H1 (cell line): ENCODE results near the gene ARID4A. TPM values are rescaled to one million over a fixed set of nuclear protein-coding genes. Genes with fewer than 3 reads are reported as not detected.

ENCODE experiments used
- CTCF ChIA-PET: fragments of 300-600 bp; sonication (Branson Sonifier 250); formaldehyde crosslinking; loops from one replicate; lab custom pipeline; 2021; ENCODE audit not compliant: partially characterized antibody; lab: Charles Lee
- POLR2A ChIA-PET: fragments of 300-600 bp; sonication (Branson Sonifier 250); formaldehyde crosslinking; loops from one replicate; lab custom pipeline; 2021; ENCODE audit warnings: inconsistent platforms; ENCODE audit not compliant: partially characterized antibody; lab: Charles Lee
- DNase-seq, 2 experiments: peaks; one replicate each; pipeline versions ENCODE4 v3.0.0 to v3.0.0-alpha.2; 2010 to 2022; ENCODE audit warnings: low spot score in 2 of 2, low read depth in 1 of 2, mixed read lengths in 1 of 2
- FAIRE-seq: peaks from 2 replicates; lab custom pipeline; 2011; peaks lifted over from hg19 to GRCh38; lab: Jason Lieb, UNC
- H2AFZ ChIP-seq: 2 replicates; pipeline ENCODE4 v1.8.1; 2012; ENCODE audit warnings: low read length, inconsistent platforms
- H2AK5ac ChIP-seq: 2 replicates; pipeline ENCODE4 v1.6.1; 2013; ENCODE audit warnings: low read depth, low read length
- H2BK120ac ChIP-seq: replicated peaks from 2 replicates; pipeline ENCODE3; 2013; ENCODE audit warnings: low read depth, low read length, inconsistent platforms
- H2BK12ac ChIP-seq: 2 replicates; pipeline ENCODE4 v1.6.1; 2013; ENCODE audit warnings: low read depth, low read length
- H2BK15ac ChIP-seq: 2 replicates; pipeline ENCODE4 v1.6.1; 2013; ENCODE audit warnings: low read length
- H2BK20ac ChIP-seq: 2 replicates; pipeline ENCODE4 v1.6.1; 2013; ENCODE audit warnings: low read length
- H2BK5ac ChIP-seq: 2 replicates; pipeline ENCODE4 v1.6.1; 2013; ENCODE audit warnings: low read depth, low read length
- H3K14ac ChIP-seq: 2 replicates; pipeline ENCODE4 v1.6.1; 2013; ENCODE audit warnings: inconsistent platforms; ENCODE audit not compliant: insufficient read length
- H3K18ac ChIP-seq: 2 replicates; pipeline ENCODE4 v1.6.1; 2013; ENCODE audit warnings: low read length; ENCODE audit errors: extremely low read depth
- H3K23ac ChIP-seq: 2 replicates; pipeline ENCODE4 v1.6.1; 2013; ENCODE audit warnings: inconsistent platforms; ENCODE audit not compliant: insufficient read length
- H3K23me2 ChIP-seq: 2 replicates; pipeline ENCODE4 v1.6.1; 2013; ENCODE audit warnings: low read depth, low read length
- H3K27ac ChIP-seq: 2 replicates; pipeline ENCODE4 v1.6.1; 2011; ENCODE audit warnings: low read depth, low read length, inconsistent platforms
- H3K27me3 ChIP-seq, 4 experiments: replicated peaks in 1 of 4; 1 replicate in 1 of 4; 2 replicates in 3 of 4; pipeline versions ENCODE4 v1.6.1 to v1.8.1; 2011 to 2013; ENCODE audit warnings: low read length in 3 of 4, mild to moderate bottlenecking in 3 of 4, inconsistent platforms in 2 of 4, mixed read lengths in 2 of 4, moderate library complexity in 1 of 4; ENCODE audit not compliant: control insufficient read depth in 3 of 4, insufficient read depth in 3 of 4; ENCODE audit errors: extremely low read depth in 1 of 4
- H3K36me3 ChIP-seq, 4 experiments: 2 replicates each; pipeline versions ENCODE4 v1.6.1 to v1.8.1; 2011 to 2013; ENCODE audit warnings: mild to moderate bottlenecking in 4 of 4, low read length in 3 of 4, moderate library complexity in 2 of 4, control low read depth in 1 of 4, inconsistent platforms in 1 of 4; ENCODE audit not compliant: insufficient read depth in 4 of 4, control insufficient read depth in 2 of 4
- H3K4ac ChIP-seq: replicated peaks from 2 replicates; pipeline ENCODE3; 2013; ENCODE audit warnings: low read length, low read depth, mixed read lengths, inconsistent platforms; ENCODE audit not compliant: insufficient read length
- H3K4me1 ChIP-seq, 4 experiments: replicated peaks in 1 of 4; 1 replicate in 1 of 4; 2 replicates in 3 of 4; pipeline versions ENCODE4 v1.6.1 to v1.8.1; 2011 to 2013; ENCODE audit warnings: low read length in 3 of 4, inconsistent platforms in 2 of 4, mixed read lengths in 1 of 4; ENCODE audit not compliant: insufficient read depth in 4 of 4, control insufficient read depth in 3 of 4
- H3K4me2 ChIP-seq, 2 experiments: 2 replicates each; pipeline versions ENCODE4 v1.6.1 to v1.8.1; 2011 to 2013; ENCODE audit warnings: low read depth in 2 of 2, low read length in 2 of 2, control low read depth in 1 of 2, inconsistent platforms in 1 of 2, mild to moderate bottlenecking in 1 of 2; ENCODE audit not compliant: insufficient read depth in 1 of 2
- H3K4me3 ChIP-seq, 4 experiments: fragments of 200-600, 300-600 bp in 1 of 4; sonication (generic), shearing (Covaris generic), sonication (Bioruptor Twin) in 1 of 4; 2 replicates each; pipeline versions ENCODE4 v1.5.1 to v1.8.1; 2011 to 2016; ENCODE audit warnings: low read length in 4 of 4, low read depth in 3 of 4, control low read depth in 2 of 4, inconsistent platforms in 2 of 4, mild to moderate bottlenecking in 2 of 4, mixed read lengths in 1 of 4, moderate library complexity in 1 of 4; ENCODE audit not compliant: insufficient read depth in 2 of 4; ENCODE audit errors: extremely low read depth in 1 of 4
- H3K56ac ChIP-seq: replicated peaks from 2 replicates; pipeline ENCODE3; 2013; ENCODE audit warnings: low read depth, mild to moderate bottlenecking, mixed read lengths, low read length, inconsistent platforms; ENCODE audit not compliant: insufficient read length
- H3K79me1 ChIP-seq: 2 replicates; pipeline ENCODE4 v1.6.1; 2013; ENCODE audit warnings: low read depth, low read length, control low read depth
- H3K79me2 ChIP-seq, 2 experiments: 2 replicates each; pipeline versions ENCODE4 v1.6.1 to v1.8.1; 2012 to 2013; ENCODE audit warnings: low read length in 2 of 2, mild to moderate bottlenecking in 2 of 2, inconsistent platforms in 1 of 2; ENCODE audit not compliant: insufficient read depth in 2 of 2, control insufficient read depth in 1 of 2
- H3K9ac ChIP-seq, 4 experiments: replicated peaks in 1 of 4; 1 replicate in 1 of 4; 2 replicates in 3 of 4; pipeline versions ENCODE4 v1.6.1 to v1.8.1; 2011 to 2013; ENCODE audit warnings: low read depth in 3 of 4, low read length in 3 of 4, control low read depth in 2 of 4, mild to moderate bottlenecking in 2 of 4, moderate library complexity in 2 of 4, inconsistent platforms in 1 of 4; ENCODE audit errors: extremely low read depth in 1 of 4
- H3K9me3 ChIP-seq, 2 experiments: 2 replicates each; pipeline versions ENCODE4 v1.6.1 to v1.8.1; 2012 to 2013; ENCODE audit warnings: mild to moderate bottlenecking in 2 of 2, moderate library complexity in 2 of 2, control low read depth in 1 of 2, inconsistent platforms in 1 of 2, low read depth in 1 of 2, low read length in 1 of 2, mixed read lengths in 1 of 2; ENCODE audit not compliant: insufficient read depth in 2 of 2
- H4K20me1 ChIP-seq, 2 experiments: replicated peaks in 1 of 2; 2 replicates each; pipeline versions ENCODE3 to v1.8.1; 2011 to 2013; ENCODE audit warnings: inconsistent platforms in 2 of 2, low read length in 2 of 2, mild to moderate bottlenecking in 1 of 2; ENCODE audit not compliant: insufficient read depth in 2 of 2, control insufficient read depth in 1 of 2
- H4K5ac ChIP-seq: 2 replicates; pipeline ENCODE4 v1.6.1; 2013; ENCODE audit warnings: low read length, low read depth, mixed read lengths, inconsistent platforms; ENCODE audit not compliant: insufficient read length
- H4K8ac ChIP-seq: 2 replicates; pipeline ENCODE4 v1.8.0; 2013; ENCODE audit warnings: mild to moderate bottlenecking, moderate library complexity, low read length, inconsistent platforms; ENCODE audit not compliant: insufficient read depth; ENCODE audit errors: extremely low read depth
- H4K91ac ChIP-seq: replicated peaks from 2 replicates; pipeline ENCODE3; 2013; ENCODE audit warnings: low read length, mixed read lengths, inconsistent platforms; ENCODE audit not compliant: insufficient read length
- PHF8 ChIP-seq: fragments of 200-600 bp; sonication (generic); conservative IDR thresholded peaks from 2 replicates; pipeline ENCODE4 v1.7.1; 2012; ENCODE audit warnings: low read depth, mild to moderate bottlenecking, inconsistent platforms, low read length, moderate library complexity
- POU5F1 ChIP-seq: IDR thresholded peaks from 2 replicates; pipeline ENCODE4 v1.6.1; 2011; ENCODE audit warnings: low read depth, mild to moderate bottlenecking, low read length, moderate library complexity
- SAP30 ChIP-seq: fragments of 300-600 bp; sonication (generic); IDR thresholded peaks from 2 replicates; pipeline ENCODE4 v1.7.1; 2012; ENCODE audit warnings: low read length, moderate library complexity, mild to moderate bottlenecking, inconsistent platforms; ENCODE audit not compliant: insufficient read depth, insufficient replicate concordance
- SP2 ChIP-seq: IDR thresholded peaks from 2 replicates; pipeline ENCODE4 v1.6.1; 2012; ENCODE audit warnings: mild to moderate bottlenecking, low read length, inconsistent platforms
- WGBS, 2 experiments: shearing (Covaris generic) in 1 of 2; methylation state at CpG; one replicate each; pipeline versions ENCODE4 v1.1.6 to v1.1.7; 2013 to 2015; ENCODE audit warnings: low lambda C conversion rate in 2 of 2, mixed read lengths in 2 of 2, inconsistent platforms in 1 of 2, low coverage in 1 of 2, missing lambda C conversion rate in 1 of 2; ENCODE audit not compliant: insufficient replicate concordance in 2 of 2, insufficient coverage in 1 of 2, insufficient read length in 1 of 2; ENCODE audit errors: extremely low coverage in 1 of 2, missing lambda C conversion rate in 1 of 2; 5-methylcytosine and 5-hydroxymethylcytosine counted together
- polyA plus RNA-seq, 7 experiments: library from polyadenylated mRNA; depleted of rRNA in 3 of 7; stranded (reverse) in 5 of 7; unstranded in 2 of 7; fragments of >200 nt in 5 of 7; fragments of 200-250 nt in 2 of 7; gene quantifications; 1 replicate in 5 of 7; 2 replicates in 1 of 7; 4 replicates in 1 of 7; pipeline versions ENCODE4 v1.2.1 to v1.2.3, GENCODE V29; 2011 to 2013; ENCODE audit warnings: missing spikeins in 2 of 7, mixed read lengths in 2 of 7
- total RNA-seq: library from RNA; stranded (reverse); fragmentation: NEBNext Ultra II Directional; extraction: Animal tissue kit (Norgen Biotek cat#: 25700); gene quantifications from 2 replicates; pipeline ENCODE4 v1.2.1, GENCODE V29; 2021

The ARID4A gene
- total and polyA plus RNA-seq, 2 of the 8 experiments (the other 6 are each of a cell fraction or from before 2014, with no cell fraction given), result 2.1 to 14.6 TPM

GRCh38 chr14:58305730-58306129 lies 7.4 kb downstream of the ARID4A start:
- peaks cover 0 to 13% of the 10 kb centered on the region in 2 experiments; a peak in 2 of 4 replicates for H3K79me2 ChIP-seq
- no peak overlapping the region for H3K4me3 ChIP-seq
- no peaks in the 10 kb centered on the region for H3K9me3 ChIP-seq
- H3K4ac ChIP-seq, result no peak overlapping the region
- H3K9ac ChIP-seq, result no peak overlapping the region
- no peak overlapping the region for H4K8ac ChIP-seq
- 91% methylated on average over 2 of the region's 2 CpGs; no CpG with 5 or more reads in 1 of the 2 experiments for WGBS, 2 experiments
- no peak overlapping the region for H2AFZ ChIP-seq
- H3K14ac ChIP-seq, result no peak overlapping the region
- H3K36me3 ChIP-seq, result peaks cover 4 to 36% (median 10%) of the 10 kb centered on the region in 4 experiments; a peak in 5 of 8 replicates
- POLR2A ChIA-PET, result interaction anchor here (0.7 to 1.2 kb wide), 2 partner anchors 13 to 61 kb away, joined by 4 to 5 read pairs; partner anchors contain the start of gene PSMA3
- H3K23ac ChIP-seq, result no peak overlapping the region
- no peak overlapping the region for H4K91ac ChIP-seq
- no peak overlapping the region for H2BK15ac ChIP-seq
- H4K5ac ChIP-seq, result no peak overlapping the region
- no peak for TF ChIP-seq PHF8
- TF ChIP-seq POU5F1, result no peak
- no peak for TF ChIP-seq SAP30
- no peak for TF ChIP-seq SP2
- H2BK20ac ChIP-seq, result no peak overlapping the region
- H3K79me1 ChIP-seq, result no peaks in the 10 kb centered on the region; the same call in 1 of the 2 replicates
- no peak overlapping the region for H3K27ac ChIP-seq
- H2BK12ac ChIP-seq, result no peak overlapping the region
- no peaks in the 10 kb centered on the region for H3K23me2 ChIP-seq
- H3K4me1 ChIP-seq, result no peaks in the 10 kb centered on the region
- DNase-seq, result no peak
- CTCF ChIA-PET, result no interaction called here
- H2AK5ac ChIP-seq, result no peak overlapping the region
- H2BK5ac ChIP-seq, result no peak overlapping the region
- no peaks in the 10 kb centered on the region for H3K27me3 ChIP-seq
- H3K18ac ChIP-seq, result no peak overlapping the region
- no peaks in the 10 kb centered on the region for H4K20me1 ChIP-seq
- H3K4me2 ChIP-seq, result no peak overlapping the region
- no peak overlapping the region for H2BK120ac ChIP-seq
- H3K56ac ChIP-seq, result no peak overlapping the region
- peak; percentile 36 for FAIRE-seq
